Motor neuron (in vitro differentiated cells): ENCODE results near the gene LANCL2. TPM values are rescaled to one million over a fixed set of nuclear protein-coding genes. Genes with fewer than 3 reads are reported as not detected.
"Not testable (repeated sequence)": the region's sequence is repeated elsewhere in the genome, so short reads cannot be mapped to it uniquely, and the experiment has no call there.

ENCODE experiments used
- ATAC-seq, 8 experiments: fragments of 200-7000 bp; cut with Tn5 transposase; replicated peaks in 6 of 8; 2 replicates each; pipeline ENCODE4 v1.8.0; 2021; ENCODE audit warnings: mild to moderate bottlenecking in 8 of 8, moderate library complexity in 8 of 8
- H3K27ac ChIP-seq, 2 donors: fragments of 250-450 bp; sonication (Bioruptor Pico); 2 replicates each; pipeline ENCODE4 v1.9.0; 2021; ENCODE audit warnings: antibody characterized with exemption in 2 of 2, mild to moderate bottlenecking in 2 of 2, moderate library complexity in 1 of 2
- H3K4me1 ChIP-seq, 2 donors: fragments of 250-450 bp; sonication (Bioruptor Pico); replicated peaks in 1 of 2; 2 replicates each; pipeline ENCODE4 v1.6.1; 2021; ENCODE audit warnings: antibody characterized with exemption in 2 of 2, mild to moderate bottlenecking in 2 of 2, moderate library complexity in 1 of 2
- H3K4me3 ChIP-seq, 5 donors: fragments of 250-450 bp; sonication (Bioruptor Pico); 2 replicates each; pipeline ENCODE4 v1.9.0; 2021; ENCODE audit warnings: antibody characterized with exemption in 5 of 5, mild to moderate bottlenecking in 5 of 5, moderate library complexity in 4 of 5
- WGBS, 10 experiments: fragments of 450-650 bp; shearing (Covaris generic); methylation state at CpG; one replicate each; pipeline ENCODE4 v1.0.0; 2022; 5-methylcytosine and 5-hydroxymethylcytosine counted together
- in situ Hi-C, 9 experiments: fragments of 400-800 bp; cut with MboI; loops; one replicate each; pipeline ENCODE4 v1.15.0; 2021; ENCODE audit warnings: low sequenced_read_pairs in 9 of 9, low pct_unique_long_range_greater_than_20kb in 2 of 9; ENCODE audit not compliant: unreplicated experiment in 9 of 9
- total RNA-seq, 8 experiments: library from RNA; unstranded; fragments of 300-600 nt; gene quantifications; 2 replicates each; pipeline versions ENCODE4 v1.2.3 to v1.2.4, GENCODE V29; 2022

Gene LANCL2
- total RNA-seq, 8 experiments from 2014 or later: 12.7 to 27.0 (median 16.7) TPM

GRCh38 chr7:55417456-55417855 lies 52.3 kb downstream of the LANCL2 start:
- not testable (repeated sequence) for H3K4me3 ChIP-seq, ATAC-seq, H3K4me1 ChIP-seq, H3K27ac ChIP-seq
- in situ Hi-C loops: loop anchor here in 7 of 9 experiments (10.0 to 25.0 kb wide), 4 partner anchors 130 to 630 kb away; no protein-coding TSS in a partner anchor
- WGBS, 10 experiments: 52 to 100% (median 92%) methylated on average over 1 to 3 of the region's 4 CpGs; no CpG with 5 or more reads in 3 of the 10 experiments

- 0 to 67% (median 49%) methylated on average over 1 to 3 of the region's 3 CpGs; no CpG with 5 or more reads in 1 of the 10 experiments for WGBS, 10 experiments
- no peak overlapping the region for H3K4me3 ChIP-seq
- H3K27ac ChIP-seq: no peak overlapping the region
- in situ Hi-C loops: loop anchor here in 5 of 9 experiments (10.0 to 25.0 kb wide), 3 partner anchors 133 to 633 kb away; no protein-coding TSS in a partner anchor
- H3K4me1 ChIP-seq: peaks cover 6 to 14% of the 10 kb centered on the region in 2 donors
- ATAC-seq: peak in 5 of 8 experiments; percentile 72 to 90 (median 76)
These were observed 55.4 kb downstream of the LANCL2 start for GRCh38 chr7:55420530-55420929.

- 57 to 100% (median 84%) methylated on average over 2 to 5 of the region's 5 CpGs; no CpG with 5 or more reads in 3 of the 10 experiments for WGBS, 10 experiments
- peaks cover 16 to 21% of the 10 kb centered on the region in 2 donors for H3K4me1 ChIP-seq
- ATAC-seq: peak in 5 of 8 experiments; percentile 21 to 60 (median 35)
These were observed 58.2 kb downstream of the LANCL2 start for GRCh38 chr7:55423277-55423711.

GRCh38 chr7:55423891-55424290 lies 58.8 kb downstream of the LANCL2 start:
- no peak overlapping the region for H3K4me3 ChIP-seq
- no peak for ATAC-seq
- peaks cover 16 to 21% of the 10 kb centered on the region in 2 donors for H3K4me1 ChIP-seq
- 0 to 93% (median 74%) methylated on average over 2 to 4 of the region's 5 CpGs; no CpG with 5 or more reads in 3 of the 10 experiments for WGBS, 10 experiments
- in situ Hi-C loops: loop anchor here in 5 of 9 experiments (10.0 to 25.0 kb wide), 3 partner anchors 137 to 637 kb away; no protein-coding TSS in a partner anchor
- H3K27ac ChIP-seq: no peak overlapping the region

More at GRCh38 chr7:55423277-55423711, 58.2 kb downstream of the LANCL2 start:
- Histone ChIP-seq H3K27ac (no peak overlapping the region), H3K4me3 (no peak overlapping the region)
- in situ Hi-C loops: loop anchor here in 5 of 9 experiments (10.0 to 25.0 kb wide), 3 partner anchors 136 to 636 kb away; no protein-coding TSS in a partner anchor

- WGBS, 10 experiments: 84 to 100% (median 96%) methylated on average over 1 to 11 of the region's 11 CpGs; no CpG with 5 or more reads in 1 of the 10 experiments
- no peak for ATAC-seq
These were observed 60.1 kb downstream of the LANCL2 start for GRCh38 chr7:55425141-55425752.

GRCh38 chr7:55426676-55427075 lies 61.5 kb downstream of the LANCL2 start:
- in situ Hi-C loops: loop anchor here in 1 of 9 experiments (10.0 kb wide), 1 partner anchor 152 kb away; no protein-coding TSS in a partner anchor
- Histone ChIP-seq H3K27ac (no peak overlapping the region), H3K4me1 (peaks cover 10 to 16% of the 10 kb centered on the region in 2 donors), H3K4me3 (no peak overlapping the region)
- WGBS, 10 experiments: 80 to 100% (median 92%) methylated on average over 1 to 9 of the region's 12 CpGs; no CpG with 5 or more reads in 3 of the 10 experiments
- peak in 1 of 8 experiments; percentile 59 for ATAC-seq

More at GRCh38 chr7:55425141-55425752, 60.1 kb downstream of the LANCL2 start:
- Histone ChIP-seq H3K4me1 (peaks cover 14 to 20% of the 10 kb centered on the region in 2 donors), H3K4me3 (no peak overlapping the region), H3K27ac (no peak overlapping the region)
- in situ Hi-C loops: loop anchor here in 1 of 9 experiments (10.0 kb wide), 1 partner anchor 150 kb away; no protein-coding TSS in a partner anchor

- Histone ChIP-seq H3K27ac (no peak overlapping the region), H3K4me3 (no peak overlapping the region), H3K4me1 (peaks cover 10 to 16% of the 10 kb centered on the region in 2 donors)
- in situ Hi-C loops: loop anchor here in 1 of 9 experiments (10.0 kb wide), 1 partner anchor 153 kb away; no protein-coding TSS in a partner anchor
- WGBS, 10 experiments: 24 to 100% (median 91%) methylated on average over 1 to 4 of the region's 4 CpGs
- peak in 1 of 8 experiments; percentile 19 for ATAC-seq
These were observed 62.2 kb downstream of the LANCL2 start for GRCh38 chr7:55427342-55427741.

- in situ Hi-C loops: loop anchor here in 1 of 9 experiments (10.0 kb wide), 1 partner anchor 153 kb away; no protein-coding TSS in a partner anchor
- Histone ChIP-seq H3K27ac (peak overlapping the region in 1 of 2 donors; percentile 61), H3K4me3 (no peak overlapping the region), H3K4me1 (peaks cover 10 to 16% of the 10 kb centered on the region in 2 donors)
- ATAC-seq: peak in 7 of 8 experiments; percentile 34 to 90 (median 84)
- 40 to 80% (median 55%) methylated on average over 1 to 5 of the region's 11 CpGs; no CpG with 5 or more reads in 7 of the 10 experiments for WGBS, 10 experiments
These were observed 62.7 kb downstream of the LANCL2 start for GRCh38 chr7:55427800-55428199.

GRCh38 chr7:55429835-55430499 lies 64.8 kb downstream of the LANCL2 start:
- Histone ChIP-seq H3K4me1 (peaks cover 7 to 10% of the 10 kb centered on the region in 2 donors), H3K4me3 (no peak overlapping the region), H3K27ac (no peak overlapping the region)
- in situ Hi-C loops: loop anchor here in 1 of 9 experiments (10.0 kb wide), 1 partner anchor 155 kb away; no protein-coding TSS in a partner anchor
- 85 to 93% (median 92%) methylated on average over 3 to 9 of the region's 11 CpGs; no CpG with 5 or more reads in 4 of the 10 experiments for WGBS, 10 experiments
- ATAC-seq: no peak

GRCh38 chr7:55431898-55432297 lies 66.8 kb downstream of the LANCL2 start:
- Histone ChIP-seq H3K27ac (no peak overlapping the region), H3K4me3 (no peak overlapping the region), H3K4me1 (peaks cover 7 to 10% of the 10 kb centered on the region in 2 donors)
- in situ Hi-C loops: no loop called here
- 44 to 67% (median 53%) methylated on average over 1 to 2 of the region's 2 CpGs; no CpG with 5 or more reads in 6 of the 10 experiments for WGBS, 10 experiments
- no peak for ATAC-seq

GRCh38 chr7:55432506-55432905 lies 67.4 kb downstream of the LANCL2 start:
- Histone ChIP-seq H3K4me1 (peaks cover 7 to 8% of the 10 kb centered on the region in 2 donors), H3K27ac (no peak overlapping the region), H3K4me3 (no peak overlapping the region)
- ATAC-seq: no peak
- WGBS, 10 experiments: 50 to 100% (median 88%) methylated on average over 1 to 3 of the region's 3 CpGs; no CpG with 5 or more reads in 4 of the 10 experiments
- in situ Hi-C loops: no loop called here

GRCh38 chr7:55432939-55433784 lies 68.0 kb downstream of the LANCL2 start:
- Histone ChIP-seq H3K4me3 (no peak overlapping the region), H3K4me1 (peaks cover under 1% of the 10 kb centered on the region in 2 donors), H3K27ac (no peak overlapping the region)
- peak; percentile 80 to 93 (median 90) for ATAC-seq
- in situ Hi-C loops: no loop called here
- WGBS, 10 experiments: 0 to 90% (median 69%) methylated on average over 1 to 8 of the region's 13 CpGs; no CpG with 5 or more reads in 2 of the 10 experiments
